CD4-positive, alpha-beta T cell treated with Interleukin-4 for 1 hour (primary cell): ENCODE results near the gene SKIDA1.
"Not testable (repeated sequence)": the region's sequence is repeated elsewhere in the genome, so short reads cannot be mapped to it uniquely, and the experiment has no call there.

ENCODE experiments used
- DNase-seq, 2 donors: peaks; one replicate each; pipeline ENCODE4 v3.0.0-alpha.2; 2020 to 2022

SKIDA1 gene

DNA sequence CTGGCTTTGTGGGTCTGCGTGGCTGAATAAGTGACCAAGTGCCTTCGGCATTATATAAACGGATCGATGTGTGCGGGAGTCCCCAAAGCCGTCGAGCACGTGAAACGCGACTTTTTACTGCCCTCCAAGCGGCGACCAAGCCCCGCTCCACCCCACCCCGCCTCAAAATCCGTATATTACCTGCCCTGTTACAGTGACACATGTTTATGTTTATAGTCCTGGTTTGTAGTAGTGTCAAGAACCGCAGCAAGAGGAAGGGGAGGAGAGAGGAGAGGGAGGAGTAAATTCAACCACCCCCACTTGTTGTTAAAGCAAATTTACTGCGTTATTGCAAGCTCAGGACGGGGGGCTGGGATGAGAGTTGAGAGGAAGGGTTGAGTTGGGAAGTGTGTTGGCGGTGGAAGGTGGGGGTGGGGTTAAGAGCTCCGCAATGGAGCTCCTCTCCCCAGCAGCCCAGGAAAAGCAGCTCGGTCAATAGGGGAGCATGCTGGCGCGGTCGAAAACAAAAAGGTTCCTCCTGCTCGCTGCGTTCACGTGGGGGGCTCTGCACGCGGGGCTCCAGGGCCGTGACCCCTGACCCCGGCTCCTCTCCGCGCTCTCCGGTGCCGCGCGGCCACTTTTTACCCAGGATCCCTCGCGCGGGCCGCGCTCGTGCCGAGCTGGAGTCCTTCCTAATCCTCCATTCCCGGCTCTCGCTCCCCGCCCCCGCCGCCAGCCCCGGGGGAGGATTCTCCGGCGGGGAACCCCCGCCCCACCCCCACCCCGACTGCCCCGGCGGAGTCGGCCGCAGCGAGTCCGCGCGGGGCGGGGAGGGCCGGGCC is at the start of gene SKIDA1:
Gene SKIDA1 (minus strand): TSS at position 316 of the 821 bp plus-strand sequence. CDS start 7,860 bp downstream, outside the sequence.
- peak; percentile 49 to 65 for DNase-seq

DNA sequence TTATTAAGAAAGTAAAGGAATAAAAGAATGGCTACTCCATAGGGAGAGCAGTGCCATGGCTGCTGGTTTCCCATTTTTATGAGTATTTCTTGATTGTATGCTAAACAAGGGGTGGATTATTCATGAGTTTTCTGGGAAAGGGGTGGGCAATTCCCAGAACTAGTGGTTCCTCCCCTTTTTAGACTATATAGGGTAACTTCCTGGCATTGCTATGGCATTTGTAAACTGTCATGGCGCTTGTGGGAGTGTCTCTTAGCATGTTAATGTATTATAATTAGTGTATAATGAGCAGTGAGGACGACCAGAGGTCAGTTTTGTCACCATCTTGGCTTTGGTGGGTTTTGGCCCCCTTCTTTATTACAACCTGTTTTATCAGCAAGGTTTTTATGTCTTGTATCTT is 49.0 kb upstream of the SKIDA1 start:
- not testable (repeated sequence) for DNase-seq

DNA sequence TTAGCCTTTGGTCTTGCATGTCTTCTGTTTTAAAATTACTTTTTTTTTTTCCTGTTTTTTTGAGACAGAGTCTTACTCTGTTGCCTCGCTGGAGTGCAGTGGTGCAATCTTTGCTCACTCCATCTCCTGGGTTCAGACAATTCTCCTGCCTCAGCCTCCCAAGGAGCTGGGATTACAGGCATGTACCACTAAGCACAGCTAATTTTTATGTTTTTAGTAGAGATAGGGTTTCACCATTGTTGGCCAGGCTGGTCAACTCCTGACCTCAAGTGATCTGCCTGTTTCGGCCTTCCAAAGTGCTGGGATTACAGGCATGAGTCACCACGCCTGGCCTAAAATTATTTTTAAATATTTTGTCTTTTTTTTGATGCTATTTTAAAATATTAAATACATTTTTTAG is 47.1 kb upstream of the SKIDA1 start:
- DNase-seq, result no peak

DNA sequence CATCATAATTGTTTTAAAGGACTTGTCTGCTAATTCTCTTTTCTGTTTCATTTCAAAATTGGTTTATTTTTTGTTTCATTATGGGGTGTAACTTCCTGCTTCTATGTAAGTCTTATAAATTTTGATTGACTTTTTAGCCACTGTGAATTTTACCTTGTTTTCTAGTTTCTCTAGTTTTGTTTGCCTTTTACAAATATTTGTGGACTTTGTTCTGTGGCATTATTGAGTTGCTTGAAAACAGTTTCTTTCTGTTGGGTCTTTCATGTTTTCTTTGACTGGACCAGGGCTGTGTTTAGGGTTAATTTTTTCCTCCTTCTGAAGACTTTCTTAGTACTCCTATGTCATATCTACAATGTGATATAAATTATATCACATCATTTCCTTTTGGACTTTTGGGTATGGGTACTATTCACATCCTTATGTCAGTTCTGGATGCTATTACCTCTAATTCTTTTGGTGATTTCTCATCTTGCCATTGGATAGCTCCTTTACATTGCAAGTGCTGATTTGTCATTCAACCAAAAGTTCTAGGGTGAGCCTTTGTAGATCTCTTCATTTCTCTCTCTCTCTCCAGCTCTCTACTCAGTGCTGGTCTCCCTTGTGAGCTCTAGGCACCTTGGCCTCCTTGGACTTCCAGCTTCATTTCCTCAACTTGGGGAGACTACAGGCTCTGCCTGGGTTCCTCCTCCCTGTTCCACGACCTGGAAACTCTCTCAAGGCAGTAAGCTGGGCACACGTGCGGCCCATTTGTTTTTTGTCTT is 45.5 kb upstream of the SKIDA1 start:
- no peak for DNase-seq

DNA sequence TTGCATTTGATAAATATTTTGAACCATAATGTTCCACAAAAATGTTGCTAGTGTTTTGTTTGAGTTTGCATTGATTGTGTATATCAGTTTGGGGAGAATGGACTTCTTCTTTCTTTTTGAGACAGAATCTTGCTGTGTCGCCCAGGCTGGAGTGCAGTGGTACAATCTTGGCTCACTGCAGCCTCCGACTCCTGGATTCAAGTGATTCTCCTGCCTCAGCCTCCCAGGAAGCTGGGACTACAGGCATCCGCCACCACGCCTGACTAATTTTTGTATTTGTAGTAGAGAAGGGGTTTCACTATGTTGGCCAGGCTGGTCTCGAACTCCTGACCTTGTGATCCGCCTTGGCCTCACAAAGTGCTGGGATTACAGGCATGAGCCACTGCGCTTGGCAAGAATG is 33.5 kb upstream of the SKIDA1 start:
- not testable (repeated sequence) for DNase-seq

DNA sequence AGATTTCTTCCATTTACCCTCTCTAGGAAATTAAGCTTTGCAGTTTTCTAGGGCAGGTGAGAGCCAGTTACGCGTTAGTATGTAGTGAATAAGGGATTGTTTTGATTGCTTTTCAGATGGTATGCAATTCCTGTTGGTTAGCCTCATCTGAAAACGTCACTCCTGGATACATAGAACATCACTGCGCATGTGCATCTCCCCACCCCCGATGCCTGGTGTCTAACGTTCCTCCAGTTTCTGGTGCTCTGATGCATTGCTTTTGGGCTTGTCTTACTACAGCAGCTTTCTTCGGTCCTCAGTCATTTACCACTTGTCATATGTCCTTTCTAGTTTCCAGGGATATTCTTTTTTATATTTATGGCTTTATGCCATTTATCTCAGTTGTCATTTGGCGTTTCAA is 31.0 kb upstream of the SKIDA1 start:
- DNase-seq, result no peak

DNA sequence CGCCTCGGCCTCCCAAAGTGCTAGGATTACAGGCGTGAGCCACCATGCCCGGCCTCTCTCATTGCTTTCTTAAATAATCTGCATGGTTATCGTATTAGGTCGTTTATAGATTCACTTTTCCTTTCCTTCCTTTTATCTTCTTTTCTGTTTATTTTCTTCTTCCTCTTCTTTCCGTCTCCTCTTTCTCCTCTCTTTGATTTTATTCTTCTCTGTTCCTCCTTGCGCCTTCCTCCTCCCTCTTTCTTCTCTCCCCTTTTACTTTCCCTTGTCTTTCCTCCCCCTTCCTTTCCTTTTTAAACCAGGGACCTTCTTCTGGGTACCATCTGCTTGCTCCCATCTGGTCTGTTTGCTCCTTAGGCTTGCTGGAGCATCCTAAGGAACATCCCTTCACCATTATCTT is 27.2 kb upstream of the SKIDA1 start:
- DNase-seq, result no peak

DNA sequence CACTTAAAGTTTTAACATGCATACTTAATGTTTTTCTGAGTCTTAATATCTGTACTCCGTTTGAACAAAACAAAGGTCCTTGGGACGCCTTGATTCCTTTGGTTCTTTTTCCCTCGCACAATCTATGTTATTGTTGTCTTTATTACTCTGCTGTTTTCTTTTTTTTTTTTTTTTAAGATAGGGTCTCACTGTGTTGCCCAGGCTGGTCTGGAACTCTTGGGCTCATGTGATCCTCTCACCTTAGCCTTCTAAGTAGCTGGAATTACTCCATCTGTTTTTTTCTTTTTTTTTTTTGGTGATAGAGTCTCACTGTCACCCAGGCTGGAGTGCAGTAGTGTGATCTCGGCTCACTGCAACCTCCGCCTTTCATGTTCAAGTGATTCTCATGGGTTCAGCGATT is 21.8 kb upstream of the SKIDA1 start:
- DNase-seq, result no peak

DNA sequence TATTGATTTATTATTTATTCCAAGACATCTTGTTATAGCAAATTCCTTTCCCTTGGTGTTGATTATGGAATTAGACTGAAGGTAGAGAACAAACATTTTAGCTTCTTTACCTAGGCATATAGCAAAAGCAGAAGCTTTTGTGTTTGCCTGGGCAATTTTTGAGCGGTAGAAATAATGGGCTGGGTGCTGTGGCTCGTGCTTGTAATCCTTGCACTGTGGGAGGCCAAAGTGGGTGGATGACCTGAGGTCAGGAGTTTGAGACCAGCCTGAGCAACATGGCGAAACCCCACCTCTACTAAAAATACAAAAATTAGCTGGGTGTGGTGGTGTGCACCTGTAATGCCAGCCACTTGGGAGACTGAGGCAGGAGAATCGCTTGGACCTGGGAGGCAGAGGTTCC is 15.2 kb upstream of the SKIDA1 start:
- not testable (repeated sequence) for DNase-seq

DNA sequence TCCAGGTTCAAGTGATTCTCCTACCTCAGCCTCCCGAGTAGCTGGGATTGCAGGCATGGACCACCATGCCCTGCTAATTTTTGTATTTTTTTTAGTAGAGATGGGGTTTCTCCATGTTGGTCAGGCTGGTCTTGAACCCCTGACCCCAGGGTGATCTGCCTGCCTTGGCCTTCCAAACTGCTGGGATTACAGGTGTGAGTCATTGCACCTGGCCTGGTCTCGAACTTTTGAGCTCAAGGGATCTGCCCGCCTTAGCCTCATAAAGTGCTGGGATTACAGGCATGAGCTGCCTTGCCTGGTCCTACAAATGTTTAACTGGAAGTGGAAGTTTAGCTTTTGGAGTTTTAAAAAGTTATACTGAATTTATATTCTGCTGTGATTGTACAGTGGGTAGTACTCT is 11.4 kb upstream of the SKIDA1 start:
- DNase-seq, result no peak

DNA sequence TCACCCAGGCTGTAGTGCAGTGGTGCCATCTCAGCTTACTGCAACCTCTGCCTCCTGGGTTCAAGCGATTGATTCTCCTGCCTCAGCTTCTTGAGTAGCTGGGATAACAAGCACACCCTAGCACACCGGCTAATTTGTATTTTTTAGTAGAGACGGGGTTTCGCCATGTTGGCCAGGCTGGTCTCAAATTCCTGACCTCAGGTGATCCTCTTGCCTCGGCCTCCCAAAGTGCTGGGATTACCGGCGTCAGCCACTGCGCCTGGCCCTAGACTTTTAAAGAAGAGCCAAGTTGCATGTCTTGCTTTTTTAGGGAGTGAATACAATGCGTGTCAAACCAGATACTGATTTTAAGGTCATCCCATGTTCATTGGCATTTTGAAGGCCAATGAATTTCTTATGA is 10.5 kb upstream of the SKIDA1 start:
- not testable (repeated sequence) for DNase-seq

DNA sequence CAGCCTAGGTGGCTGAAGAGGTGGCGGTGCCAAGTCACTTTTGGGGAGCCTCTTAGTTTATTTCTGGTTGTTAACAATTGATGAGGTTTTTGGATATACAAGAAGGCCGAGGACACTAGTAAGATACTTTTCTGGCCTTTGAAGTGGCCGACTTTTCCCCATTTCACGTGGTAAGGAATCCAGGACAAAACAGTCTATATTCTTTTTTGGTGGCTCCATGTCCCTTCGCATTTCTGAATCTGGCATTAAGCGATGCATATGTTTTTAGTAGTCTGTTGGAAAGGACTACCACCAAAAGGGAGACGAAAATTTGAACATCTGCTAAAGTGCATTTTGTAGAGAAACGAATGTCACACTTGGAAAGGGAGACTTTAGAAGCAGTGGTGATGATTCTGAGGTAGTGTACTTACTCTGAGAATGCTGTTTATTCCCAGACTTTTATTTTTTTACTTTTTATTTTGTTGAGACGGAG is 10.0 kb upstream of the SKIDA1 start:
- DNase-seq, result no peak

DNA sequence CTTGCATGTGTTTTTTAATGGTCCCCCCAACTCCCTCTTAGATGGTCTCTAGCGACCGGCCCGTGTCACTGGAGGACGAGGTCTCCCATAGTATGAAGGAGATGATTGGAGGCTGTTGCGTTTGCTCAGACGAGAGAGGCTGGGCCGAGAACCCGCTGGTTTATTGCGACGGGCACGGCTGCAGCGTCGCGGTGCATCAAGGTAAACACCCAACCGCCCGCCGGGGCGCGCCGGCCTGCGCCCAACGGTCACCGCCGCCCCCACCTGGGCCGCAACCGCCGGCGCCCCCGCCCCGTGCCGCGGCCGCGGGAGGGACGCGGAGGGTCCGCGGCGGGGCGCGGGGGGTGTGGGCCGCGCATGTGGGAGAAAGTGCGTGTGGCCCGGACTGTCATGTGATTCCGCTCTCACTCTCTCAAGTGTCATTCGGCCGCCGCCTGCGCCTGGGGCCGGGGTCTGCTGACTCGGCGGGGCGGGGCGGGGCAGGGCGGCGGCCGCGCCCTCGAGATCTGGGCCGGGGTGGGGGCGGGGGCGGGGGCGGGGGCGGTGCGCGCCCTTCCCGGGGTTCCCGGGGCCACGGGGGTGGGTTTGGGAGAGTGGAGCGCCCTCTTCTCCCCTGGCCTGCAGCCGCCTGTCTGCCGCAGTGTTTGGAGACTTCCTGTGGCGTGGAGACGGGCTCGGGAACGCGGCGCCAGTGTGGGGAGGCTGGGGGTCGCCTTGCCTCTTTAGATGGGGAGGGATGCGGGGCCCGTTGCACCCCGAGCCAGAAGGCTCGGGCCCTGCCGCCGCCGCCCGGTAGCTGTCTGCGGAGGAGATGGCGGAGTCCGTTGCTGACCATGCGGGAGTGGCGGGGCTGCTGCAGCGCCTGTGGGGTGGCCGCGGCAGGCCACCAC is 9.4 kb upstream of the SKIDA1 start:
- DNase-seq, result peak; percentile 37 to 60

DNA sequence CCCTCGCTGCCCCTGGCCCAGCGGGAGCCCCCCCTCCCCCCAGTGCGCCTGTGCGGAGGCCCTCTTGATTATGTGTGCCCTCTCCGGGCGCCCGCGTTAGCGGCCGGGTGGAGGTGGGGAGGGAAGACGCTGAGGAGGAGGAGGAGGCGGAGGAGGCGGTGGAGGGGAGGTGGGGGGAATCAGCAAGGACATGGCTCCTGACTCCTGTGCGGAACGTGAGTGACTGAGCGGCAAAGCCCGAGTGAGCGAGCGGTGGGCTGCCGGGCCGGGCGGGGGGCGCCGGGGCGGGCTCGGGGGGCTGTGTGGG is 8.8 kb upstream of the SKIDA1 start:
- DNase-seq, result no peak

DNA sequence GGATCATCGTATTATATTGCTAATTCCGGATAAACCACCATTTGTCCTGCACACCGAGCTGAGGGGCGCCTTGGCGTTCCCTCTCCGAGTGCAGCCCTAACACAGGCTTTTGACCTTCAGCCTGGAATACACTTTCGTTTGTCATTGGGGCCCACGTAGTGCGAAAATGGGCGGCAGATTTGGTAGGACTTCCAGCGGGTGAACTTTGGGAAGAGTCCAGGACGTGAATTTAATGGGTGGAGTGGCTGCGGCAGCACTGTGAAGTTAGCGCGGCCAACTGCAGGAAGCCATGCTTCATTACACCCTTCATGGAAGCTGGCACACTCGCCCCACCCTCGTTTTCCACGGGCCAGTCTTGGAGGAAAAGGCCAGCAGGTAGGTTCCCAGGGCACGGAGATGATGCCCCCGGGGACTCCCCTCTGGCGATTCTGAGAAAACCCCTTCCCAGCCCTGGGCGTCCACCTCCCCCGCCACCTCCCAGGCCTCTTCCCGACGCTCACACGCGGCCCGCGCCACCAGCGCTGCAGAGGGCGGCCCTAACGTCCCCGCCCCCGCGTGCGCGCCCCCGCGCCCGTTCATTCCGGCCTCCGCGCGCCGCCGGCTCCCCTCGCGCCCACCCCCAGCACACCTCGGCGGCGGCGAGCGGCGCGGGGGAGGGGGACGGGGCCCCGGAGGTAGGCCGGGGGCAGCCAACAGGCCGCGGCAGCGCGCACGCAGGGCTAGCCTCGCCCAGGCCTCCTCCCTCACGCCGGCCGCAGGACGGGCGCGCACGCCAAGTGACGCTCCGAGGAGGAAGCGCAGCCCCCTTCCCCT is 8.2 kb upstream of the SKIDA1 start, which contains the start of gene MLLT10:
Gene MLLT10 (plus strand): TSS at position 766 of the 813 bp plus-strand sequence. CDS start 413 bp downstream, outside the sequence.
- DNase-seq, result peak; percentile 93 to 94

DNA sequence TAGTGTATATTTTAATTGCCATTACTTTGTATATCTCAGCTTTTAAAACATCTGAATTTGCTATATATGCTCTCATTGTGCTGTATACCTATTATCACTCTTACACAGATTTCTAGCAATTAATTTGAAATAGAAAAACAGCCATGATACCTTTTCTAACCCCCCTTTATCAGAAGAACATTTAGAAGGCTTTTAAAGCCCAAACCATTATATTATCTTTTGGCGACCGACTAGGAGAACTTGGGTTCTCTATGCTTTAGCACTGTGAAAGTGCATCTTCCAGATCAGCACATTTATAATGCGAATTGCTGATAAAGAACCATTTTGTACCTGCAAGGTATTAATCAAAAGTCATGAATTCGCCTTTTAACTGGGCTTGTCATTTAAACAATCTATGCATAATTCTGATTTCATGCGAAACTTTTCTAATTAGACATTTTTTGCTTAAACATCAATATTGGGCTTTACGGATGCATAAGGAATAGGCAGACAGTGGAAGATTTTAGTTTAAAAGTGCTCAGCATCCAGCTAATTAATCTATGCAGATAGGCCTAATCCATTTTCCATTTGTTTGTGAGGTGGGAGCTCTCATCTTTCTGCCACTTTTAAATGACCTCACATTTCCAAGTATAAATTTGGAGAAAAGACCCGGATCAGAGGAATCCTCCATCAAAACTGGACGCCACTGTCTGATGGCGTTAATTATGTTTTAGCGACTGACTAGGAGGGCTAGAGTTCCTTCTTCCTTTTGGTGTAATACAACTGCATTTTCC is 7.4 kb upstream of the SKIDA1 start:
- no peak for DNase-seq

DNA sequence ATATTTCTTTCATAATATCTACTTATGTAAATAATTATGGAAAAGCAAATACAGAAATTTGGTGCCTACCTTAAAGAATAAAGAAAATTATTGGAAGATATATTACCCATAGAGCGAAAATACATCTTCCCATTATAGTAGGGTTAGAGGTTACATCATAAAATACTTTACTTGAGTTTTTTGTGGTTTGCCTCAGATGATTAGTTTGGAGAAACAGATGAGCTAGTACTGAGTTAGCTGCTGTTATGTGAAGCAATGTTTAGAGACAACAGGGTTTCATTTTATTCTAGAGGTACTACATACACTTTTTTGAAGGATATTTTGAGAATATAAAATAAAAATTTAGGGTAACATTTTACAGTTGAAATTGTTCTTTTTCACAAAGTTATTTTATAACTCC is 5.7 kb upstream of the SKIDA1 start:
- DNase-seq, result no peak

DNA sequence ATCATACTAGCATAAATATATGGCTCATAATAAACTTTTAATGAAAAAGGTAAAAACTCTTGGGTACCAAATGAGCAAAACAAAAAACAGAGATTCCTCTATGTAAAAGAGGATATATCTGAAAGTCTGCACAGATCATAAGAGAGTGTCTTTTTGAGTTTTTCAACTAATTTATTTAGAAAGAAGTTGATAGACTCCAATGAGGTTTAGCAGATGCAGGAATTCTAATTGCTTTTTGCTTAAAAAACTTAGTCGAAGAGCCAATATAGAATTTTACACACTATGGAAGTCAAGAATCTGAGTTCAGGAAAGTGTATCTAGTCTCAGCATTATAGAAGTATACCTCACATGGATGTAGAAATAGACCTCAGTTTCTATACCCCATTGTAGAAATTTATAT is 5.2 kb upstream of the SKIDA1 start:
- DNase-seq, result no peak

DNA sequence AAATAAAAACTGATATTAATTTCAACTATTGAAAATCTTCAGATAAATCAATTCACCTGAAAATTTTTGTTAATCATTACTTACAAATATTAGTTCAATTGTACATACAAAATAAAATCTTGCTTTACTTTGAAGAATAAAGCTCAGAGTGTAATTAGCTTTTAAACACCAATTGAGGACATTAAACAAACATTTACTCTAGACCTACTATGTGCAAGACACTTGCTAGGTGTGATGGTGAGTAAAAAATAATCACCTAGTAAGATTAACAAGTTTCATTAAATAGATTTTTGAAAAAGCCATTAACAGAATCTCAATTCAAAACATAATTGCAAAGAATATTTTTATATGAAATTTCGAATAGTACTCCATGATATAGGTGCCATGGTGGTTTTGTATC is 4.7 kb upstream of the SKIDA1 start:
- DNase-seq, result no peak

DNA sequence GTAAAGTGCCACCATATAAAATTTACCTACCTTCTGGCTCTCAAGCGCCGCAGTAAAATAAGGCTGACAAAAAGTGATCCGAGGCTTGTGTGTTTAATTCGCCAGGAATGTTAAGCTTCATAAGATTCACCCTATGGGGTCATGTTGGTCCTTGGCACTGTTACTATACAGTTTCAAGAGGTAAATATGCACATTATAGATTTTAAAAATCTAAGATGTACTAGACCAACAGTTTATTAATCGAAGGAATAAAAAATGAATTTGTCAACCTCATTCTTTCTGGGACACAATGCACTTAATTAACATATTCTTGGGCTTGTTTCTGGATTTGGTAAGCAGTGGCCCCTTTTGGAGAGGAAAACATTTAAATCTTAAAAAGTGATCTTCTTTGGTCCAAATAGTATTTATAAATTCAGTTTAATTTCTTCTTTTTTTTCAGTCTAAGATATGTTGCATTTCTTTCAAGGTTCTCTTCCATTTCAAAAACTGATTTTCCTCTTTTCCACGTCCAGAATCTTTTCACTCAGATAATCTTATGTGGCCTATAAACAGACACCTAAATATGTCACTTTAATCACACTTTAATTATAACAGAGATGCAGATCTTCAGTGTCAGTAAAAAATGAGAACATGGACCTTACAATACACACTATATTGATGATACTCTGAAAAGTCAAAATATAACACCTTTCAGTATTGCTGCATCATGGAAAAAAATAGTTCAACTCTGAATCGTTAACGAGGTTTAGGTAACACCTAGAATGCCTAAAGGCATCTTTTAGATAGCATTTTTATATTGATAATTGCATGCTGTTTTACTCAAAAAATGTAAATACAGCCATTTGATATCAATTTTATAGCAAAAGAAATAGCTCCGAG is 3.8 kb upstream of the SKIDA1 start:
- DNase-seq, result no peak
